Bronchial epithelial cell (primary cell): ENCODE data around the gene FBXL7. TPM values are rescaled to one million over a fixed set of nuclear protein-coding genes. Genes with fewer than 3 reads are reported as not detected.

ENCODE experiments used
- DNase-seq: peaks from one replicate; pipeline ENCODE4 v3.0.0-alpha.2; 2010; ENCODE audit warnings: low read depth
- FAIRE-seq: peaks from 2 replicates; lab custom pipeline; 2011; peaks lifted over from hg19 to GRCh38; lab: Jason Lieb, UNC
- H3K27me3 ChIP-seq: 2 replicates; pipeline ENCODE4 v1.5.1; 2011; ENCODE audit warnings: low read length; ENCODE audit not compliant: control insufficient read depth, insufficient read depth
- H3K36me3 ChIP-seq: 2 replicates; pipeline ENCODE4 v1.5.1; 2011; ENCODE audit warnings: low read length; ENCODE audit not compliant: control insufficient read depth, insufficient read depth
- H3K4me3 ChIP-seq: 2 replicates; pipeline ENCODE4 v1.5.1; 2011; ENCODE audit warnings: mild to moderate bottlenecking, low read depth, low read length, control low read depth
- CTCF ChIP-seq: IDR thresholded peaks from 2 replicates; pipeline ENCODE4 v1.5.1; 2011; ENCODE audit warnings: mild to moderate bottlenecking, moderate library complexity, low read length, control low read depth, inconsistent platforms; ENCODE audit not compliant: insufficient read depth, severe bottlenecking
- total RNA-seq: library from RNA; depleted of rRNA; stranded (reverse); fragments of >200 nt; gene quantifications from 2 replicates; pipeline ENCODE4 v1.2.1, GENCODE V29; 2014

FBXL7 gene
- total RNA-seq, 1 donor from 2014 or later = 0.26 TPM

DNA sequence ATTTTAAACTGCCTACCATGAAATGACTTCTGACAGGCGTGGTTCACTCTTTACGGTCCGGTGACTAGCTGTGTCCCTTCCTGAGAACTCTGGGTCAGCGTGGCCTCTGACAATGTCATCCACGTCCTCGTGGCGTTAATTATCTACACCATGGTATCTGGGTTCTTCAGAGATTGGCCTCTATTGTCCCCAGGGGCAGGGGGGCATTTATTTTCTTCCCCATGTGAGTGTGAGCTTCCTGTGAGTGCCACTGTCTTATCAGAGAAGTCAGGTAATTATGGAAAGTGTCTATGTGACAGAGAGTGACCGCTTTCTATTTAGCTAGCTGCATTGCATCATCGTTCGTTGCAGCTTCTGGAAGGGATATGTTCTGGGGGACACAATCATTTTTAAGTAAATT lies 77.2 kb downstream of the FBXL7 start:
- TF ChIP-seq CTCF = no peak
- FAIRE-seq (no peak), DNase-seq (no peak)
- H3K27me3 ChIP-seq = no peaks in the 10 kb centered on the region
- H3K36me3 ChIP-seq = no peaks in the 10 kb centered on the region
- H3K4me3 ChIP-seq = no peak overlapping the region

DNA sequence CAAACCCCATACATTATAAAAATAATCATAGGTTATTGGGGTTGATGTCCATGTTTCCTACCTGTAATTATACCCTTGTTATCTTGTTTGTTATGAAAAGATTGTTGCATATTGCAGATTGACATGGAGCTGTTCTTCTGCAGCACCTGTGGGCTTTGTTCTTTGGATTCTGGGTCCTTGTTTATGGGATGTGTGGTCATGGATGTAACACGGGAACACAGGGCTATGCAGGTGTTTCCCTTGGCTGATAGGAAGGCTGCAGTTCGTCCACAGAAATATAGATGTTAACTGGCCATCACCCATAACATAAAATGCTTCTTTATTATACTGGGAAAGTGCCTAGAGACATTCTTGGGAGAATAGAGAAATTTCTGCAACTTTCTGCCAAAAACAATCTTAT lies 77.9 kb downstream of the FBXL7 start:
- H3K27me3 ChIP-seq = no peaks in the 10 kb centered on the region
- DNase-seq (no peak), FAIRE-seq (no peak)
- no peaks in the 10 kb centered on the region for H3K36me3 ChIP-seq
- TF ChIP-seq CTCF = no peak
- no peak overlapping the region for H3K4me3 ChIP-seq

DNA sequence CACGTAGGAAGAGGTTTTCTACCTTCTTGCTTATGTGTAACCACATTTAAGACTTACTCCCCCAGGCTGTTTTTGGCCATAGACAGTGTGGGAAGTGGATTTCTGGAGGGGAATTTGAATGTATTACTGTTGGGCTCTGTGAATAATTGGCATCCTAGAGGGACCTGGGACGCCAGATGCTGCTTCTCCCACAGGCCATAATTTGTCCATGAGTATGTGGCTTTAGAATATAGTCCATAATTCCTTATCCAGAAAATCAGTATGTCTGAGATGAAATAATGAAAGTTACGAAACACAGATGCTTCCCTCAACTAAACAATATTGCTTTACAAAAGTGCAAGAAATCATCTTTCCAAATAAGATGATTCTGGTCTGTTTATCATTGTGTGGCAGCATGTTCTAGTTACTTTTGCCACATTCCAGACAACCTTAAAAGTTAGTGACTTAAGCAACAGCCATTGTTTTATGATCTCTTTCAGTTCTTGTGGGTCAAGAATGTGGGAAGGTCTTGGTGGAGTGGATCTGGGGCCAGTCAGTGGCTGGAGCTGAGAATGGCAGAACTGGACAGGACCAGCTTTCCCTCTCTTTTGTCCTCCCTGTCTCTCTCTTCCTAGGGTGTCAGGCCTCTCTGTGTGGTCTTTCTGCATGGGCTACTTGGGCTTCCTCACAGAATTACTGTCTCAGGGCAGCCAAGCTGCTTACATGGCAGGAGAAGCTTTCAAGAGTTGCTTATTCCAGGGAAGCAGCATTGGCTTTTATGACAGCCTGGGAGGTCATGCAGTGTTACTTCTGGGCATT lies 79.4 kb downstream of the FBXL7 start:
- DNase-seq (no peak), FAIRE-seq (no peak)
- Histone ChIP-seq H3K4me3 (no peak overlapping the region), H3K36me3 (no peaks in the 10 kb centered on the region), H3K27me3 (no peaks in the 10 kb centered on the region)
- TF ChIP-seq CTCF = no peak

- H3K4me3 ChIP-seq = no peak overlapping the region
- TF ChIP-seq CTCF = no peak
- no peaks in the 10 kb centered on the region for H3K27me3 ChIP-seq
- H3K36me3 ChIP-seq = no peaks in the 10 kb centered on the region
- no peak for DNase-seq
- FAIRE-seq = no peak
Observed at GRCh38 chr5:15584528-15584927, 84.5 kb downstream of the FBXL7 start.

DNA sequence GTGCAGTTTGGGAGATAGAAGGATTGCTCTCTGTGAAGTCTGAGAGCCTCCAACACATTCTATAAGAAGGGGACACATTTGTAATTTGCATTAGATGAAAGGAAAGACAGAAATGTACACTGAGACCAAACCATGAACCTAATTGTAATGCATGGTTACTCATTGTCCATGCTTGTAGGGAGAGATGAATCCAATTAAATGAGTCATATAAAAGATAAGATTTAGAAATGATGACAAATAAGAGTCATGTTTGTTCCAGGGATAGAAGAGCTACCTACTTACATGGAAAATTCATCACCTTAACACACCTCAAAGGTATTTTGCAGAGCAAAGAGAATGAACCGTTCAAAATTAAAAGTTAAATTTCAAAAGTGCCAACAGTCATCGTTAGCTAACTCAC lies 85.1 kb downstream of the FBXL7 start:
- TF ChIP-seq CTCF = no peak
- no peak overlapping the region for H3K4me3 ChIP-seq
- FAIRE-seq (no peak), DNase-seq (peak; percentile 67)
- H3K36me3 ChIP-seq = no peaks in the 10 kb centered on the region
- no peaks in the 10 kb centered on the region for H3K27me3 ChIP-seq
